Glomerular endothelial cell (primary cell): Measurements from ENCODE around the gene PPP2R5E. TPM values are rescaled to one million over a fixed set of nuclear protein-coding genes. Genes with fewer than 3 reads are reported as not detected.

Experiments used
- total RNA-seq: library from RNA; depleted of rRNA; stranded (reverse); fragments of >200 nt; gene quantifications from 2 replicates; pipeline ENCODE4 v1.2.3, GENCODE V29; 2015

Gene PPP2R5E
- total RNA-seq, 1 donor from 2014 or later: 30.8 TPM

Other genes with a start within 250 kb of the PPP2R5E start
- gene GPHB5, start 224.4 kb downstream of the PPP2R5E start, total RNA-seq: not detected in 2 replicates
- gene WDR89, start 98.5 kb upstream of the PPP2R5E start, total RNA-seq: 7.1 and 9.0 TPM in 2 replicates
- gene SGPP1, start 184.7 kb upstream of the PPP2R5E start, total RNA-seq: 10.3 and 13.2 TPM in 2 replicates